IMR-90 (cell line): ENCODE data around the gene NRM. TPM values are rescaled to one million over a fixed set of nuclear protein-coding genes. Genes with fewer than 3 reads are reported as not detected.
A peak's percentile ranks its signal among the peaks of the same experiment; 100 is the strongest.

Experiments
- ATAC-seq: fragments of 200-7000 bp; cut with Tn5 transposase; 2 replicates; pipeline ENCODE4 v1.9.1; 2020; ENCODE audit warnings: low read depth, mild to moderate bottlenecking, moderate library complexity
- BruUV-seq: library from RNA; stranded (reverse); fragments of 400-500 nt; replicated peaks from 2 replicates; lab custom pipeline; 2021; lab: Mats Ljungman, UMichigan
- CTCF ChIA-PET: fragments of 300-600 bp; formaldehyde crosslinking; extraction: SDS; loops from one replicate; lab custom pipeline; 2021; ENCODE audit warnings: antibody characterized with exemption; lab: Yijun Ruan, JAX
- POLR2A ChIA-PET: fragments of 300-600 bp; sonication (Branson Sonifier 250); formaldehyde crosslinking; loops from one replicate; lab custom pipeline; 2022; ENCODE audit warnings: antibody characterized with exemption; ENCODE audit not compliant: unreplicated experiment; lab: Charles Lee
- DNase-seq: peaks from one replicate; pipeline ENCODE4 v3.0.0; 2013
- H2AFZ ChIP-seq: replicated peaks from 2 replicates; pipeline ENCODE3; 2013; ENCODE audit warnings: low read length, mild to moderate bottlenecking; ENCODE audit not compliant: poor library complexity
- H2AK5ac ChIP-seq: 2 replicates; pipeline ENCODE4 v1.6.1; 2013; ENCODE audit warnings: low read depth, low read length, inconsistent platforms
- H2AK9ac ChIP-seq: replicated peaks from 2 replicates; pipeline ENCODE3; 2013; ENCODE audit warnings: mild to moderate bottlenecking, low read depth, low read length, moderate library complexity; ENCODE audit not compliant: poor library complexity
- H2BK120ac ChIP-seq: 2 replicates; pipeline ENCODE4 v1.6.1; 2013; ENCODE audit warnings: low read depth, low read length, inconsistent platforms
- H2BK15ac ChIP-seq: 3 replicates; pipeline ENCODE4 v1.6.1; 2013; ENCODE audit warnings: low read depth, low read length, inconsistent platforms
- H2BK20ac ChIP-seq: 2 replicates; pipeline ENCODE4 v1.6.1; 2013; ENCODE audit warnings: low read depth, mild to moderate bottlenecking, inconsistent platforms, low read length, moderate library complexity
- H2BK5ac ChIP-seq: 2 replicates; pipeline ENCODE4 v1.6.1; 2013; ENCODE audit warnings: mild to moderate bottlenecking, low read depth, low read length, inconsistent platforms; ENCODE audit not compliant: poor library complexity, severe bottlenecking
- H3K14ac ChIP-seq: replicated peaks from 2 replicates; pipeline ENCODE4 v1.6.1; 2013; ENCODE audit warnings: low read depth, low read length, inconsistent platforms
- H3K18ac ChIP-seq: 2 replicates; pipeline ENCODE4 v1.6.1; 2013; ENCODE audit warnings: low read depth, low read length, control low read depth
- H3K23ac ChIP-seq: 2 replicates; pipeline ENCODE4 v1.6.1; 2013; ENCODE audit warnings: low read depth, low read length, inconsistent platforms
- H3K27ac ChIP-seq: 2 replicates; pipeline ENCODE4 v1.5.1; 2013; ENCODE audit warnings: mild to moderate bottlenecking, control low read depth, low read length; ENCODE audit not compliant: insufficient read depth
- H3K27me3 ChIP-seq: 2 replicates; pipeline ENCODE4 v1.6.1; 2013; ENCODE audit warnings: low read length; ENCODE audit not compliant: control insufficient read depth, insufficient read depth
- H3K36me3 ChIP-seq: 2 replicates; pipeline ENCODE4 v1.6.1; 2013; ENCODE audit warnings: low read length, mixed read lengths; ENCODE audit not compliant: control insufficient read depth, insufficient read depth
- H3K4ac ChIP-seq: 2 replicates; pipeline ENCODE4 v1.6.1; 2013; ENCODE audit warnings: low read depth, low read length, inconsistent platforms
- H3K4me1 ChIP-seq: 2 replicates; pipeline ENCODE4 v1.6.1; 2013; ENCODE audit warnings: low read length, mixed read lengths; ENCODE audit not compliant: control insufficient read depth, insufficient read depth
- H3K4me2 ChIP-seq: 2 replicates; pipeline ENCODE4 v1.6.1; 2013; ENCODE audit warnings: low read depth, mild to moderate bottlenecking, control low read depth, low read length, moderate library complexity
- H3K4me3 ChIP-seq: 2 replicates; pipeline ENCODE4 v1.5.1; 2013; ENCODE audit warnings: low read depth, mild to moderate bottlenecking, control low read depth, low read length, moderate library complexity; ENCODE audit not compliant: insufficient read depth
- H3K56ac ChIP-seq: 2 replicates; pipeline ENCODE4 v1.6.1; 2013; ENCODE audit warnings: low read length, inconsistent platforms; ENCODE audit not compliant: insufficient read depth; ENCODE audit errors: extremely low read depth
- H3K79me1 ChIP-seq, 2 experiments: 2 replicates each; pipeline ENCODE4 v1.6.1; 2013; ENCODE audit warnings: low read length in 2 of 2, inconsistent platforms in 1 of 2, low read depth in 1 of 2
- H3K9ac ChIP-seq: 2 replicates; pipeline ENCODE4 v1.6.1; 2013; ENCODE audit warnings: low read depth, low read length, control low read depth
- H3K9me1 ChIP-seq: 2 replicates; pipeline ENCODE4 v1.6.1; 2013; ENCODE audit warnings: low read length, inconsistent platforms; ENCODE audit not compliant: insufficient read depth
- H3K9me3 ChIP-seq: 2 replicates; pipeline ENCODE4 v1.6.1; 2013; ENCODE audit warnings: low read length; ENCODE audit not compliant: control insufficient read depth, insufficient read depth
- H4K20me1 ChIP-seq: 2 replicates; pipeline ENCODE4 v1.6.1; 2013; ENCODE audit warnings: low read length, inconsistent platforms; ENCODE audit not compliant: insufficient read depth
- H4K5ac ChIP-seq: 2 replicates; pipeline ENCODE4 v1.6.1; 2013; ENCODE audit warnings: mild to moderate bottlenecking, low read depth, low read length, control low read depth
- H4K8ac ChIP-seq, 2 experiments: 2 replicates each; pipeline ENCODE4 v1.6.1; 2013; ENCODE audit warnings: low read depth in 2 of 2, low read length in 2 of 2, control low read depth in 1 of 2, inconsistent platforms in 1 of 2
- H4K91ac ChIP-seq: 2 replicates; pipeline ENCODE4 v1.6.1; 2013; ENCODE audit warnings: low read depth, low read length, inconsistent platforms; ENCODE audit not compliant: insufficient read depth
- FOS ChIP-seq: fragments of 150-350 bp; IDR thresholded peaks from 2 replicates; pipeline ENCODE4 v1.6.1; 2016; ENCODE audit warnings: low read depth, low read length
- MXI1 ChIP-seq: IDR thresholded peaks from 2 replicates; pipeline ENCODE4 v1.6.1; 2012; ENCODE audit warnings: low read depth, mild to moderate bottlenecking, low read length, moderate library complexity, borderline replicate concordance
- POLR2A ChIP-seq: IDR thresholded peaks from 2 replicates; pipeline ENCODE4 v1.6.1; 2012; ENCODE audit warnings: mild to moderate bottlenecking, low read depth, low read length
- WGBS, 2 experiments: methylation state at CpG; one replicate each; pipeline versions ENCODE4 v1.1.5 to v1.1.7; 2013; ENCODE audit warnings: missing lambda C conversion rate in 2 of 2; ENCODE audit not compliant: insufficient read length in 1 of 2; ENCODE audit errors: extremely low coverage in 2 of 2; 5-methylcytosine and 5-hydroxymethylcytosine counted together
- dilution Hi-C: fragments of 300-500 bp; cut with HindIII; formaldehyde crosslinking; loops from one replicate; pipeline ENCODE4 v1.14.3; 2018; ENCODE audit warnings: low sequenced_read_pairs; ENCODE audit not compliant: unreplicated experiment
- in situ Hi-C: fragments of 300-500 bp; cut with MboI; formaldehyde crosslinking; loops from 3 replicates; pipeline ENCODE4 v1.14.3; 2019; ENCODE audit warnings: low sequenced_read_pairs, inconsistent platforms, mixed read lengths
- intact Hi-C: fragments of 100-400 bp; cut with micrococcal nuclease; formaldehyde crosslinking; loops from 2 replicates; pipeline ENCODE4 v1.10.0; 2022
- polyA plus RNA-seq, 3 experiments: library from polyadenylated mRNA; depleted of rRNA; stranded (reverse); fragments of >200 nt; gene quantifications; 2 replicates each; pipeline ENCODE4 v1.2.3, GENCODE V29; 2012; ENCODE audit warnings: low replicate concordance in 1 of 3
- total RNA-seq: library from RNA; depleted of rRNA; stranded (reverse); fragments of >200 nt; gene quantifications from 2 replicates; pipeline ENCODE4 v1.2.3, GENCODE V29; 2012

NRM gene
- total and polyA plus RNA-seq, 2 of the 4 experiments (the other 2 are of a cell fraction): 2.2 to 27.0 TPM

- peaks cover 27% of the 10 kb centered on the region for H3K36me3 ChIP-seq
- H4K5ac ChIP-seq: peak within 1 kb of the TSS; percentile 91
- H3K9me3 ChIP-seq: no peaks in the 10 kb centered on the region
- H3K23ac ChIP-seq: peak within 1 kb of the TSS; percentile 99
- POLR2A ChIA-PET: no interaction called here
- peak within 1 kb of the TSS; percentile 99 for H3K56ac ChIP-seq
- H2BK15ac ChIP-seq: peak within 1 kb of the TSS; percentile 79; the same call in 2 of the 3 replicates
- peak within 1 kb of the TSS; percentile 31; the same call in 1 of the 2 replicates for H2BK20ac ChIP-seq
- peak within 1 kb of the TSS; percentile 100 for H3K9ac ChIP-seq
- peak within 1 kb of the TSS; percentile 99 for H4K91ac ChIP-seq
- peaks cover 47% of the 10 kb centered on the region for H4K20me1 ChIP-seq
- DNase-seq: peak; percentile 49
- in situ Hi-C loops (no loop called here), intact Hi-C loops (loop anchor here (1.0 kb wide), 1 partner anchor 36 kb away; no protein-coding TSS in a partner anchor), dilution Hi-C loops (no loop called here)
- no peaks in the 10 kb centered on the region for H3K27me3 ChIP-seq
- peak within 1 kb of the TSS; percentile 97 for H3K4me3 ChIP-seq
- H3K14ac ChIP-seq: peak within 1 kb of the TSS; percentile 98
- peaks cover 18% of the 10 kb centered on the region for H3K4me1 ChIP-seq
- peak within 1 kb of the TSS; percentile 89 for H2AFZ ChIP-seq
- BruUV-seq: TSS peak; percentile 76
- peak within 1 kb of the TSS; percentile 100 for H2AK5ac ChIP-seq
- ATAC-seq: peak; percentile 12
- H3K4ac ChIP-seq: peak within 1 kb of the TSS; percentile 100
- H3K9me1 ChIP-seq: peaks cover 13% of the 10 kb centered on the region
- H2AK9ac ChIP-seq: peak within 1 kb of the TSS; percentile 100
- H3K27ac ChIP-seq: peak within 1 kb of the TSS; percentile 100
- H3K4me2 ChIP-seq: peak within 1 kb of the TSS; percentile 87
- TF ChIP-seq POLR2A (0 out of 2 replicates have a peak, but pooled peaks have one; percentile 17), MXI1 (0 out of 2 replicates have a peak, but pooled peaks have one; percentile 6), FOS (no peak)
- H4K8ac ChIP-seq: peak within 1 kb of the TSS; percentile 88 to 96
- peak within 1 kb of the TSS; percentile 86 for H2BK120ac ChIP-seq
- 2% methylated on average over 6 of the region's 41 CpGs; no CpG with 5 or more reads in 1 of the 2 experiments for WGBS, 2 experiments
- peak within 1 kb of the TSS; percentile 98 for H3K18ac ChIP-seq
- H3K79me1 ChIP-seq: peaks cover 18 to 40% of the 10 kb centered on the region in 2 experiments; a peak in 3 of 4 replicates
- CTCF ChIA-PET: no interaction called here
- peak within 1 kb of the TSS; percentile 98 for H2BK5ac ChIP-seq
These were observed 4.5 kb downstream of the NRM start, which contains the start of gene PPP1R18 for GRCh38 chr6:30686009-30686907. Gene PPP1R18 (minus strand): TSS chr6:30686645. CDS start chr6:30686018, 627 bp downstream.
